Breast epithelium (tissue), 3 donors: ENCODE data around the gene ABCB1.

Source experiments
- CTCF ChIP-seq, 3 donors: fragments of 450-650 bp; IDR thresholded peaks; one replicate each; pipeline ENCODE4 v1.5.1; 2016 to 2017; ENCODE audit warnings: antibody characterized with exemption in 3 of 3, mild to moderate bottlenecking in 3 of 3, moderate library complexity in 3 of 3
- POLR2A ChIP-seq: fragments of 450-650 bp; IDR thresholded peaks from one replicate; pipeline ENCODE4 v1.6.1; 2016; ENCODE audit warnings: antibody characterized with exemption, mild to moderate bottlenecking, moderate library complexity
- POLR2AphosphoS5 ChIP-seq, 3 donors: sonication (generic); formaldehyde crosslinking; IDR thresholded peaks; one replicate each; pipeline ENCODE4 v1.6.1; 2017; ENCODE audit warnings: antibody characterized with exemption in 3 of 3

DNA sequence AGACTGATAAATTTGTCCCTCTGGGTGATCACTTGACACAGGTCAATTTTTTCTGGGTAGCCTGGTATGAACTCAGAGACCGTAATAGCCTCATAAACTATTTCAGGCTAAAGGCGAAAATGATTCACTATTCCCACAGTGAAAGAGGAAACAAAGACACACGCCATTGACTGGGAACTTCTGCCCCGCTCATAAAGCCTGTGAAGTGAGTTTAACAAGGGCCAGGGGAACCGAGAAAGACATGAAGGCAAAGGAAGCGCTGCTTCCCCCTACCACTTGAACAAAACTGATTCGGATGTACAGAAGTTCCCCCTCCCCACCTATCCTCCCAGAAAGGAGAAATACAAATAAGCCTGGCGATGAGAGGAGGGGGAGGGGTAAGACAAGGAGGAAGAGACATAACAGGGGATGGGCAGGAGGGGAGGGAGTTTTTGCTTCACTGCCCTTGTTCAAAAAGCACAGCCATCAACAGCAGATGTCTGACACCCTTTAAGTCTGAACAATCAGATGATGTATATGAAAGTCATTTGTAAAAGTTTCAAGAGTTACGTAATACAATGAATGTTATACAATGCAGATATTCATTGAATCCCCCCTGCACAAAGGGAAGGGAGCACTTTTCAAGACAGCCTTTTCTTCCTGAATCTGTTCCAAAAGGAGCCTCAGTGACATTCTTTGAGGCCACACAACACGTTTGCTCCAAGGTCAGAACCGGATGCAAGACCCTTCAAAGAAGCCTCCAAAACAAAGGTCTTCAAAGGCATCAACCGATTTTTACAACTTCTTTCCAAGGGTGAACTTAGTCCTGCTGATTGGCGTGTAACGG, 125.9 kb downstream of the ABCB1 start:
- TF ChIP-seq POLR2A: no peak
- no peak for TF ChIP-seq CTCF (IDR thresholded peaks at IDR 0.05)
- TF ChIP-seq POLR2AphosphoS5 (IDR thresholded peaks at IDR 0.05): no peak
